ENCODE measurements around the gene CDK17.

The CDK17 gene

GRCh38 chr12:96234591-96235483 lies 165.4 kb downstream of the CDK17 start:
- no peak for DNase-seq

- no peak for DNase-seq
Measured at GRCh38 chr12:96233939-96234461, 166.2 kb downstream of the CDK17 start.

- DNase-seq: no peak
Measured at GRCh38 chr12:96233168-96233567, 167.1 kb downstream of the CDK17 start.

GRCh38 chr12:96230646-96231045 lies 169.6 kb downstream of the CDK17 start:
- no peak for DNase-seq

GRCh38 chr12:96228566-96229248 lies 171.5 kb downstream of the CDK17 start:
- no peak for DNase-seq
